BLaER1 treated with 17β-estradiol and CSF1 and Interleukin-3, amounts not matched to agents 10 nM and 100 nM (cell line): Measurements from ENCODE around the gene MPPED2.

Source experiments
- H3K27ac ChIP-seq, 11 experiments: shearing (Covaris generic); formaldehyde crosslinking; 2 replicates each; pipeline ENCODE4 v1.8.1; 2022
- H3K27me3 ChIP-seq, 11 experiments: shearing (Covaris generic); formaldehyde crosslinking; 2 replicates each; pipeline ENCODE4 v1.8.1; 2022
- H3K36me3 ChIP-seq, 11 experiments: shearing (Covaris generic); formaldehyde crosslinking; 2 replicates each; pipeline ENCODE4 v1.8.1; 2022
- H3K4me1 ChIP-seq, 10 experiments: shearing (Covaris generic); formaldehyde crosslinking; 2 replicates each; pipeline ENCODE4 v1.8.1; 2022
- H3K4me2 ChIP-seq, 11 experiments: shearing (Covaris generic); formaldehyde crosslinking; 2 replicates each; pipeline ENCODE4 v1.8.1; 2022
- H3K4me3 ChIP-seq, 10 experiments: shearing (Covaris generic); formaldehyde crosslinking; 2 replicates each; pipeline ENCODE4 v1.8.1; 2022
- H3K9ac ChIP-seq, 11 experiments: shearing (Covaris generic); formaldehyde crosslinking; 2 replicates each; pipeline ENCODE4 v1.8.1; 2022
- H3K9me3 ChIP-seq, 11 experiments: shearing (Covaris generic); formaldehyde crosslinking; replicated peaks in 1 of 11; 2 replicates each; pipeline ENCODE4 v1.8.1; 2022
- H4K20me1 ChIP-seq, 11 experiments: shearing (Covaris generic); formaldehyde crosslinking; 2 replicates each; pipeline ENCODE4 v1.8.1; 2022
- Cebpa-rat ChIP-seq, 11 experiments: shearing (Covaris generic); IDR thresholded peaks; 2 replicates each; pipeline ENCODE4 v1.8.1; 2022

Gene MPPED2, protein sequence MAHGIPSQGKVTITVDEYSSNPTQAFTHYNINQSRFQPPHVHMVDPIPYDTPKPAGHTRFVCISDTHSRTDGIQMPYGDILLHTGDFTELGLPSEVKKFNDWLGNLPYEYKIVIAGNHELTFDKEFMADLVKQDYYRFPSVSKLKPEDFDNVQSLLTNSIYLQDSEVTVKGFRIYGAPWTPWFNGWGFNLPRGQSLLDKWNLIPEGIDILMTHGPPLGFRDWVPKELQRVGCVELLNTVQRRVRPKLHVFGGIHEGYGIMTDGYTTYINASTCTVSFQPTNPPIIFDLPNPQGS

DNA sequence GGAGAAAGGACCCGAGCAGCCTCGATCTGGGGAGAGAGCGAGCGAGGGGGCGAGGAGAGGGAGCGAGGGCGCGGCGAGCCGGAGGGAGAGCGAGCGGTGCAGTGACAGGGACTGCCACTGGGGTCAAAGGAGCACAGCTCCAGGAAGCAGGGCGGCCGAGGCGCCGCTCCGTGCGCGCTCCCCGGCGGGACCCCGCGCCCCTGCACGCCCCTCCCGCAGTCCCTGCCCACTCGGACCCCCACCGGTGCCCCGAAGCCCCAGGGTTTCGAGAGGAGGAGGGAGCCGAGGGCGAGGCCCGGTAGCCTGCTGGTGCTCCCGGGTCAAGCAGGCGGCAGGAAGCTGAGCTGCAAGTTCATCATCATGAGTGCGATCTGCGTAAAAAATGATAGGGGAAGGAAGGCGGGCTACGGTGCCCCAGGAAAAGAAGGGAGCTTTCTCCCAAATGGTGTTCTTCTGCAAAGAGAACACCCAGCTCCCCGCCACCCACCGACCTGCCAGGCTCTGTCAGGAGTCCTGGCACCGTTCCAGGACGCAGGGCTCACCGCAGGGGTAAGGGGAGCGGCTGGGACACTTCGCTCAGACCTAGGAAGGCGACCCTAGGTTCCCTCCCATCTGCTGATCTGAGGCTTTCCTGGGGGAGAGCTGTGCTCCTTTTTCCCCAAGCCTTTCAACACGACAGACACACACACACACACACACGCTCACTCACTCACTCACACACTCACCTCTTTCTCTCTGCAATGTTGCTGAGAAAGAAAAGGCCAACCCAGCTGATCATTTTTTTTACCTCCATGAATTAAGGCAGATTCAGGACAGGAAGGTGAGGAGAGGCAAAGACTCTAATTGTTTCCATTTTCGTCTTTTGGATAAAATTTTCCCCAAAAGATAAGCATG is at the start of gene MPPED2:
Gene MPPED2 (minus strand): TSS at position 103 of the 894 bp plus-strand sequence. CDS start 5,980 bp downstream, outside the sequence.
- Histone ChIP-seq H3K27me3 (peaks cover 55 to 76% (median 70%) of the 10 kb centered on the region in 11 experiments), H3K27ac (peak within 1 kb of the TSS; percentile 44 to 69 (median 61)), H3K4me3 (peak within 1 kb of the TSS; percentile 69 to 82 (median 73)), H3K36me3 (no peaks in the 10 kb centered on the region), H3K9me3 (peaks cover 0 to 5% (median 0%) of the 10 kb centered on the region in 11 experiments; a peak in 4 of 22 replicates), H3K9ac (peak within 1 kb of the TSS; percentile 63 to 84 (median 76)), H3K4me2 (peak within 1 kb of the TSS; percentile 79 to 99 (median 89)), H3K4me1 (peaks cover 6 to 43% (median 26%) of the 10 kb centered on the region in 10 experiments; a peak in 16 of 20 replicates), H4K20me1 (peaks cover 0 to 6% (median 0%) of the 10 kb centered on the region in 11 experiments; a peak in 4 of 22 replicates)
- no peak for TF ChIP-seq Cebpa-rat (IDR thresholded peaks at IDR 0.05)

DNA sequence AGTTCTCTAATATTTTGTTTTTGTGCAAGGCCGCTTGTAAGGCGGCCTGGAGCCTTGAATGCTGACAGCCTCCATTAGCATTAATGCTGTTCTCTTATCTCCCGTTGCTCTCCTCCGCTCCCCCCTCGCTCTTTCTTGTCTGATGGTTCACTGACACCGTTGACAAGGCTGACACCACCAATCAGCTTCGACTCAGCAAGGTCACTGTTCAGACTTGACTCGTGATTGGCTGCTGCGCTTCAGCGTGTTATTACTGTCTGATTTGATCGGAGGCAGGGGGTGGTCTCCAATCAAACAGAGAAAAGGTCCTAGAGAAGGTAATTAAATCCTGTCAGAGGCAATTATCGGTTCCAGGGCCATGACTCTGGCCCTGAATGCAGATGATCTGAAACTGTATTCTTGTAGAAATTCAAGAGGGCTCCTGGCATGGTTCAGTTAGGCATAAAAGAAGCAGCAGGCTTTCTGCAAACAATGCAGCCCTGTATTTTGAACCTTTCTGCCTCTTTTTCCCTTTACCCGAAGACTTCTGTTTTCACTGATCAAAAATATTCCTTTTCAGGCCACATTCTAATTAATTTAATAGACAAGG is 49.3 kb upstream of the MPPED2 start:
- Histone ChIP-seq H3K27me3 (no peaks in the 10 kb centered on the region), H3K9ac (no peak overlapping the region), H3K9me3 (peaks cover 0 to 10% (median 0%) of the 10 kb centered on the region in 11 experiments; a peak in 3 of 22 replicates), H3K4me2 (no peak overlapping the region), H3K4me1 (no peaks in the 10 kb centered on the region), H3K4me3 (no peak overlapping the region), H3K27ac (no peak overlapping the region), H4K20me1 (no peaks in the 10 kb centered on the region), H3K36me3 (no peaks in the 10 kb centered on the region)
- no peak for TF ChIP-seq Cebpa-rat (IDR thresholded peaks at IDR 0.05)

DNA sequence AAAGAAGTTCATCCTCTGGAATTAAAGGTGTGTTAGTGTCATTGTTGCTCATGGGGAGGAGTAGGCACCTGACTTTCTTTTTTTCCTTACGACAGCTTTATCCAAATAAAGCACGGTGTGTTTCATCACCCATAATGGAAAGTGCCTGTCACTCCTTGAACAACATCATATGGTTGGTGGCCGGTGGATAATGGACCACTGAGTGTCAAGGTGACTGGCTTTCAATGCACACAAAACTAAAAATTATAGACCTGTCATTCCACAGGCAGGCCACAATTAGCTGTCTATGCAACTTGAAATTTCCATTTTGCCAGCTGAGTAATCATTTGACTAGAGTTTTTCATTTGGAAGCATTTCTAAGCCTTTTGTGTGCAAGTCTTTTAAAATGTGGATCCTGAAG is 45.0 kb upstream of the MPPED2 start:
- H3K9me3 ChIP-seq = peaks cover 0 to 10% (median 0%) of the 10 kb centered on the region in 11 experiments; a peak in 3 of 22 replicates
- H3K9ac ChIP-seq = no peak overlapping the region
- TF ChIP-seq Cebpa-rat (IDR thresholded peaks at IDR 0.05) = no peak
- no peak overlapping the region for H3K4me3 ChIP-seq
- no peak overlapping the region for H3K4me2 ChIP-seq
- no peaks in the 10 kb centered on the region for H4K20me1 ChIP-seq
- no peak overlapping the region for H3K27ac ChIP-seq
- no peaks in the 10 kb centered on the region for H3K27me3 ChIP-seq
- no peaks in the 10 kb centered on the region for H3K36me3 ChIP-seq
- no peaks in the 10 kb centered on the region for H3K4me1 ChIP-seq

DNA sequence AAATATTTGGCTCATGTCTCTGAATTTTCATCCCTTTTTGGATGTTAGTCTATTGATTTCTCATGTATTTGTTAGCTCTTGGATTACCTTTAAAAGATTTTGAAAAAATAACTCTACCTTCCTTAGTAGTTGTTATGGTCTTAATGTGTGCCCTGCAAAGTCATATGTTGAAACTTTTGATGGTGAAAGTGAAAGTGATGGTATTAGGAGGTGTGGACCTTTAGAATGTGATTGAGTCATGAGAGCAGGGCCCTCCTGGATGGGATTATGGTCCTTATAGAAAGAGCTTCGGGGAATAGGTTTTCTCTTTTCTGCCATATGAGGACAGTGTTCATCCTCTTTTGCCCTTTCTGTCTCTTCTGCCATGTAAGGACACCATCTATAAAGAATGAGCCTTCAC is 33.6 kb upstream of the MPPED2 start:
- Histone ChIP-seq H3K36me3 (no peaks in the 10 kb centered on the region), H3K4me1 (no peaks in the 10 kb centered on the region), H3K4me2 (no peak overlapping the region), H3K27me3 (no peaks in the 10 kb centered on the region), H3K9ac (no peak overlapping the region), H3K27ac (no peak overlapping the region), H3K4me3 (no peak overlapping the region), H3K9me3 (peaks cover 0 to 13% (median 4%) of the 10 kb centered on the region in 11 experiments; a peak in 6 of 22 replicates), H4K20me1 (no peaks in the 10 kb centered on the region)
- TF ChIP-seq Cebpa-rat (IDR thresholded peaks at IDR 0.05) = no peak

DNA sequence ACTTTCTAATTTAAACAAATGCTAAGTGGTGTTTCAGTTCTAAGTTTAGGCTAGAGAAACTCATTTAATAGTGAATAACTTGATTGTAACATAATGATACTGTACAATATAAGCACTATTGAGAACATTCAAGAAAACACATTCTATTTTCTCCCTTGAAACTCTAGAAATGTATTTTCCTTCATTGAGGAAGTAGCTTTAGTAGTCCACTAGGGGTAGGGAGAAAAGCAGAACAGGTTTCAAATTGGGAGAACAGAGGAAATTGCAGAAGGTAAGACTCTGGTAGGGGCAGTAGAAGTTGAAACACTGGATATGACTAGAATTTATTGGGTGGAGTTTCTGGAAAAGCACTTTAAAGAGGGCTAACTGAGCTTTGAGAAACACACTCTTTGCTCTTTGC is 31.6 kb upstream of the MPPED2 start:
- no peak overlapping the region for H3K9ac ChIP-seq
- no peaks in the 10 kb centered on the region for H3K27me3 ChIP-seq
- H3K27ac ChIP-seq = no peak overlapping the region
- H3K4me2 ChIP-seq = no peak overlapping the region
- peaks cover 0 to 13% (median 4%) of the 10 kb centered on the region in 11 experiments; a peak in 6 of 22 replicates for H3K9me3 ChIP-seq
- no peaks in the 10 kb centered on the region for H4K20me1 ChIP-seq
- no peak for TF ChIP-seq Cebpa-rat (IDR thresholded peaks at IDR 0.05)
- no peaks in the 10 kb centered on the region for H3K36me3 ChIP-seq
- H3K4me1 ChIP-seq = no peaks in the 10 kb centered on the region
- H3K4me3 ChIP-seq = no peak overlapping the region

DNA sequence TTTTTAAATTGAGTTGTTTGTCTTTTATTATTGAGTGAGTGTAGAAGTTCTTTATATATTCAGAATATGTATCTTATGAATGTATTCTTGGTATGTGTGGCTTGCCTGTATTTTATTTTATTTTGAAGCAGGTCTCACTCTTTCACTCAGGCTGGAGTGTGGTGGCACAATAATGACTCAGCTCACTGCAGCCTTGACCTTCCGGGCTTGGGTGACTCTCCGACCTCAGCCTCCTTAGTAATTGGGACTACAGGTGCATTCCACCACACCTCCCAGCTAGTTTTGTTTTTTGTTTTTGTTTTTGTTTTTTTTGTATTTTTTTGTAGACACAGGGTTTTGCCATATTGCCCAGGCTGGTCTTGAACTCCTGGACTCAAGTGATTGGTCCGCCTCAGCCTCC is 24.5 kb upstream of the MPPED2 start:
- H3K4me1 ChIP-seq = no peaks in the 10 kb centered on the region
- no peak overlapping the region for H3K4me2 ChIP-seq
- no peak overlapping the region for H3K4me3 ChIP-seq
- no peak overlapping the region for H3K27ac ChIP-seq
- no peak overlapping the region for H3K9ac ChIP-seq
- H3K27me3 ChIP-seq = no peaks in the 10 kb centered on the region
- no peaks in the 10 kb centered on the region for H4K20me1 ChIP-seq
- H3K36me3 ChIP-seq = no peaks in the 10 kb centered on the region
- no peaks in the 10 kb centered on the region for H3K9me3 ChIP-seq
- no peak for TF ChIP-seq Cebpa-rat (IDR thresholded peaks at IDR 0.05)

DNA sequence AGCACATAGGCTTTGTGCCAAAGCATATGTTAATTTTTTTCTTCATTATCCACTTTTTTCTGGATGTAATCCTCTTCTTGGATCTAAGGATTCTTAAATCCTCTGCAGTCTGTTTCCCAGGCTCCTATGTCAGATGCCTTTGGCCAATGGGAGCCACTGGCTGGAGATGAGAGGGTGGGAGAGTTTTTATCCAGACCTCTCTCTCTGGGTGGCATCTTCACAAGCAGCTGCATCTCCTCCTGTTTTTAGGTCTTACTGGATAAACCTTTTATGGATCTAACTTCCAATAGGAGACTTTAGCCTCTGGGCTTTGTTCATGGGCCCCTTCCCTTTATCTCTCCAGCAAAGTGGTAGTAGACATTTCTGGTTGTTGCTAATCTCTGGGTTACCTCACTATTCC is 22.4 kb upstream of the MPPED2 start:
- no peak overlapping the region for H3K9ac ChIP-seq
- no peak overlapping the region for H3K4me3 ChIP-seq
- no peaks in the 10 kb centered on the region for H4K20me1 ChIP-seq
- no peaks in the 10 kb centered on the region for H3K36me3 ChIP-seq
- no peaks in the 10 kb centered on the region for H3K9me3 ChIP-seq
- H3K27ac ChIP-seq = no peak overlapping the region
- H3K4me1 ChIP-seq = no peaks in the 10 kb centered on the region
- H3K4me2 ChIP-seq = no peak overlapping the region
- H3K27me3 ChIP-seq = no peaks in the 10 kb centered on the region
- no peak for TF ChIP-seq Cebpa-rat (IDR thresholded peaks at IDR 0.05)

DNA sequence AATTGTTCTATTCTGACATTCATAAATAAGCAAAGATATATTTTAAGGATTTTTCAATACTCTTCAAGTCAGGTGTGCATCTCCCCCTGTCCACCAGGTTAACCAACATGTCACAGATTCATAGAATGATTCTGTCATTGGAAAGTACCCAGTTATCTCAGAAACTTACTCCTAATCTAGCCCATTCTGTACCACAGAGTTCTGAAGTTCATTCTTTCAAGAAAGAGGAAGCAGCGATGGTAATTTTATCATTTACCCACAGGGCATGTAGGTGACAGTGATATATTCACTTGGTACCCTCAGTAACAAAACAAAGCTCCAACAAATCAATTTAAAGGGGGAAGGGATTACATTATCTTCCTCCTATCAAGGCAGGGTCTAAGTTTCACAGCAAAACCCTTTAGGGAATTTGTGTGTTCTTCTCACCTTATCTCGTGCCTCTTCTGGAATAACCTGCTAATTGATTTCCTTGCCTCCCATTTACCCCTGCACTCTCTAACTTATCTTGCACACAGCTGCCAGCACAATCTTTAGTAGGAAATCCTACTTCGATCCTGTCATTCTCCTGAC is 19.0 kb upstream of the MPPED2 start:
- Histone ChIP-seq H3K9ac (no peak overlapping the region), H3K4me1 (no peaks in the 10 kb centered on the region), H3K4me2 (no peak overlapping the region), H3K27ac (no peak overlapping the region), H3K36me3 (no peaks in the 10 kb centered on the region), H3K4me3 (no peak overlapping the region), H3K27me3 (no peaks in the 10 kb centered on the region), H3K9me3 (peaks cover 0 to 19% (median 8%) of the 10 kb centered on the region in 11 experiments; a peak in 12 of 22 replicates), H4K20me1 (no peaks in the 10 kb centered on the region)
- TF ChIP-seq Cebpa-rat (IDR thresholded peaks at IDR 0.05) = no peak

DNA sequence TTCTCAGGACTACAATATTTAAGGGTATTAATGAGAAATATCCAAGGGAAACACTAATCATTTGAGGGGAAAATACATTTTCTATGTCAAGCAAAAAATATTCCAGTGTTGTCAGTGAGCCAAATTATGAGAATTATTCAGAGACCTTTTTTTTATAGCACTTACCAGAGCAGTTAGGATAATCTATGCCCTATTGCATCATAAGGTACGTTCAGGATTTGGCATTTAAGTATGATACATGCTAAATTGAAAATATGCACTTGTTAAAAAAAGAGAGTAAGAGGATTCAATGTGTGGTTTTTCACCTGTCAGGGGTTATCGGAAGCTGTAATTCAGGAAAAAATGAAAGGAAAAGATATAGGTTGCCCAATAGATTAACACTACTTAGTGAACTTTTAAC is 17.2 kb upstream of the MPPED2 start:
- no peaks in the 10 kb centered on the region for H3K36me3 ChIP-seq
- H3K4me3 ChIP-seq = no peak overlapping the region
- TF ChIP-seq Cebpa-rat (IDR thresholded peaks at IDR 0.05) = no peak
- H3K9me3 ChIP-seq = peaks cover 0 to 19% (median 8%) of the 10 kb centered on the region in 11 experiments; a peak in 12 of 22 replicates
- no peaks in the 10 kb centered on the region for H4K20me1 ChIP-seq
- H3K9ac ChIP-seq = no peak overlapping the region
- H3K4me2 ChIP-seq = no peak overlapping the region
- H3K27ac ChIP-seq = no peak overlapping the region
- no peaks in the 10 kb centered on the region for H3K4me1 ChIP-seq
- no peaks in the 10 kb centered on the region for H3K27me3 ChIP-seq
